Measurements from ENCODE around the gene ABHD15. TPM values are rescaled to one million over a fixed set of nuclear protein-coding genes. Genes with fewer than 3 reads are reported as not detected.

The ABHD15 gene
- total RNA-seq, 2 donors from 2014 or later, result 9.0 to 9.5 TPM

DNA sequence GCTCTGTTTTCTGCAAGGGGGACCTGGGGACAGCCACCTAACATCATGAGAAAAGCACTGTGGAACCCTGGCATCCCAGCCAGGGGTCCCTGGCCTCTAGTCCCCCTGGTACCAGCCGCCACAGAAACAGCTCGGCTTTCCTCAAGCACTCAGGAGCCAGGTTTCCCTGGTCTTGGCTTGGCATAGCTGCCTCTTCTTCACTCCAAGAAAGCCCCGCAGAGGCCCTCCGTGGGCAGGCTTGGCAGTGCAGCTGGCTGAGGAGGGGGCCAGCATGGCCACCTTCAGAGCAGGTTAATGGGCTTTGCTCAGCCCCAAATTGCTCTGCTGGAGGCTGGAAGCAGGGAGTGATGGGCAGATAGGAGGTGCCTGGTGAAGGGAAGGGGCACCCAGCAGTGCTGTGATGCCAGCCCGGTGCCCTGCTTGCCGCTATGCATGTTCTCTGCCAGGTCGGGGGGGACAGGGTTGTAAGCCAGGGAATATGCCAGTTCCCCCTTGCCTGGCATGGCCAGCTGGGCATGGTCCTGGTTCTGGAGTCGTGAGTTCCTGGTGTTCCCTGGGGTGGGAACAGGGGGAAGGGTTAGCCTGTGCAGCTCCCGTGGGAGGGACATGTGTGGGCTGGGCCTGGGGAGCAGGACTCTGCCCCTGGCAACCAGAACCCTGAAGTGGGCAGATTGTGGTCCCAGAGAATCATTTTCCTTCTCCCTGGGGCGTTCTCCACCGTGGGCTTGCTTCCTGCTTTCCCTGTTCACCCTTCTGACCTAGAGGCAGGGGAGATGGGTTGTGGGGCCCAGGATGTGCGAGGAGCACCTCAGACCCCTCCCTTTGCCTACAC lies 29.3 kb upstream of the ABHD15 start:
- Histone ChIP-seq H3K4me3 (no peak overlapping the region), H3K27ac (no peak overlapping the region), H3K4me1 (peaks cover 0 to 44% of the 10 kb centered on the region in 2 donors), H3K36me3 (no peaks in the 10 kb centered on the region), H3K9me3 (no peaks in the 10 kb centered on the region), H3K27me3 (no peaks in the 10 kb centered on the region)
- no peak for TF ChIP-seq CTCF (IDR thresholded peaks at IDR 0.05)
- no peak for DNase-seq (ENCODE audit: low spot score)

- Histone ChIP-seq H3K27me3 (no peaks in the 10 kb centered on the region), H3K27ac (no peak overlapping the region), H3K36me3 (no peaks in the 10 kb centered on the region), H3K4me3 (no peak overlapping the region), H3K4me1 (peaks cover 0 to 52% of the 10 kb centered on the region in 2 donors), H3K9me3 (no peaks in the 10 kb centered on the region)
- DNase-seq (ENCODE audit: low spot score), result no peak
- TF ChIP-seq CTCF (IDR thresholded peaks at IDR 0.05), result no peak
Observed at GRCh38 chr17:29595107-29595942, 28.5 kb upstream of the ABHD15 start.

DNA sequence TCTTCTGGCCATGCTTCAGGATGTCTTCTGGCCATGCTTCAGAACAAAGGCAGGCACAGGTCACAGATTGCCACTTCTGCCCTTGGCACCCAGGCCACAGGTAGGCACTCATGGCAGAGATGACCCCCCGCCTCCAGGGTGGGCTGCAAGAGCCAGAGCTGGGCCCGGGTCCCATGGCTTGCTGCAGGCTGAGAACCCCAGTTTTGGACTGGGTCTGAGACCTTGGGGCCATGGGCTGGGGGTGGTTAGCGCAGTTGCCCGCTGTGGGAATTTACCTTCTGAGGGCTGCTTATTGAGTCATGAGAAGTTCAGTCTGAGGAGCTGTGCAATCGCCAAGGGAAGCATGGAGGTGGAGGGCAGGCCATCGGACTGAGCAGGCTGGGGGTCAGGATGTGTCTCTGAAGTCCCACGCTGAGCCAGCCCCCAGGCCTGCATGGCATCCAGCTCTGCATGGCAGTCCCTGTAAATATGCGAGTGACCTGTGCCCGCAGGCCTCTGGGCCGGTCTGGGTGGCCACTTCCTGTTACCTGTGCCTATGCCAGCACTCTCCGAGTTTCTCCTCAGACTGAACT lies 27.8 kb upstream of the ABHD15 start:
- Histone ChIP-seq H3K4me3 (no peak overlapping the region), H3K4me1 (peaks cover 0 to 60% of the 10 kb centered on the region in 2 donors)
- DNase-seq (ENCODE audit: low spot score), result no peak

GRCh38 chr17:29593591-29594518 lies 27.0 kb upstream of the ABHD15 start:
- Histone ChIP-seq H3K9me3 (no peaks in the 10 kb centered on the region), H3K27ac (peak overlapping the region; percentile 28 to 42), H3K36me3 (no peaks in the 10 kb centered on the region), H3K4me3 (peak overlapping the region; percentile 65 to 73), H3K27me3 (no peaks in the 10 kb centered on the region), H3K4me1 (peaks cover 0 to 60% of the 10 kb centered on the region in 2 donors)
- TF ChIP-seq CTCF (IDR thresholded peaks at IDR 0.05), result peak in 1 of 2 donors; percentile 44
- DNase-seq (ENCODE audit: low spot score), result no peak

More for the DNA sequence above, 27.8 kb upstream of the ABHD15 start:
- Histone ChIP-seq H3K36me3 (no peaks in the 10 kb centered on the region), H3K27ac (no peak overlapping the region), H3K27me3 (no peaks in the 10 kb centered on the region), H3K9me3 (no peaks in the 10 kb centered on the region)
- TF ChIP-seq CTCF (IDR thresholded peaks at IDR 0.05), result no peak
